Measurements from ENCODE around the gene USP40. TPM values are rescaled to one million over a fixed set of nuclear protein-coding genes. Genes with fewer than 3 reads are reported as not detected.

The USP40 gene
- total and polyA plus RNA-seq, 2 of the 8 experiments (the other 6 are each of a cell fraction or from before 2014, with no cell fraction given), result 12.0 to 15.7 TPM

- POLR2A ChIA-PET (ENCODE audit: partially characterized antibody), result no interaction called here
- Histone ChIP-seq H3K23me2 (ENCODE audit: low read depth, low read length) (no peaks in the 10 kb centered on the region), H3K23ac (ENCODE audit: insufficient read length) (no peak overlapping the region), H2BK120ac (replicated peaks; ENCODE audit: low read depth, low read length) (no peak overlapping the region), H4K91ac (replicated peaks; ENCODE audit: insufficient read length, low read length) (no peak overlapping the region), H3K79me1 (ENCODE audit: low read depth, low read length) (no peaks in the 10 kb centered on the region), H3K9ac (replicated peaks in 1 of 4; ENCODE audit: extremely low read depth in 1 of 4, low read depth in 3 of 4, low read length in 3 of 4) (no peak overlapping the region), H3K4me1 (replicated peaks in 1 of 4; ENCODE audit: control insufficient read depth in 3 of 4, insufficient read depth in 4 of 4, low read length in 3 of 4) (no peaks in the 10 kb centered on the region; a peak in 1 of 7 replicates), H3K79me2 (ENCODE audit: control insufficient read depth in 1 of 2, insufficient read depth in 2 of 2, low read length in 2 of 2) (no peaks in the 10 kb centered on the region), H3K27me3 (replicated peaks in 1 of 4; ENCODE audit: control insufficient read depth in 3 of 4, extremely low read depth in 1 of 4, insufficient read depth in 3 of 4, low read length in 3 of 4) (no peaks in the 10 kb centered on the region), H3K56ac (replicated peaks; ENCODE audit: insufficient read length, low read depth, low read length) (no peak overlapping the region), H2BK20ac (ENCODE audit: low read length) (no peak overlapping the region), H3K14ac (ENCODE audit: insufficient read length) (no peak overlapping the region), H4K5ac (ENCODE audit: insufficient read length, low read depth, low read length) (no peak overlapping the region), H2AFZ (ENCODE audit: low read length) (no peak overlapping the region), H3K27ac (ENCODE audit: low read depth, low read length) (no peak overlapping the region), H2AK5ac (ENCODE audit: low read depth, low read length) (no peak overlapping the region), H4K20me1 (replicated peaks in 1 of 2; ENCODE audit: control insufficient read depth in 1 of 2, insufficient read depth in 2 of 2, low read length in 2 of 2) (peaks cover 3 to 6% of the 10 kb centered on the region in 2 experiments), H3K4me3 (ENCODE audit: extremely low read depth in 1 of 4, insufficient read depth in 2 of 4, low read depth in 3 of 4, low read length in 4 of 4) (no peak overlapping the region), H3K36me3 (ENCODE audit: control insufficient read depth in 2 of 4, insufficient read depth in 4 of 4, low read length in 3 of 4) (no peaks in the 10 kb centered on the region), H2BK5ac (ENCODE audit: low read depth, low read length) (no peak overlapping the region), H3K4me2 (ENCODE audit: insufficient read depth in 1 of 2, low read depth in 2 of 2, low read length in 2 of 2) (no peak overlapping the region), H3K18ac (ENCODE audit: extremely low read depth, low read length) (no peak overlapping the region), H4K8ac (ENCODE audit: extremely low read depth, insufficient read depth, low read length) (no peak overlapping the region), H3K4ac (replicated peaks; ENCODE audit: insufficient read length, low read depth, low read length) (no peak overlapping the region), H3K9me3 (ENCODE audit: insufficient read depth in 2 of 2, low read depth in 1 of 2, low read length in 1 of 2) (no peaks in the 10 kb centered on the region), H2BK15ac (ENCODE audit: low read length) (no peak overlapping the region), H2BK12ac (ENCODE audit: low read depth, low read length) (no peak overlapping the region)
- WGBS, 2 experiments (ENCODE audit: extremely low coverage in 1 of 2, insufficient coverage in 1 of 2, insufficient read length in 1 of 2, insufficient replicate concordance in 2 of 2, low coverage in 1 of 2, low lambda C conversion rate in 2 of 2, missing lambda C conversion rate in 1 of 2), result 96% methylated on average over 11 of the region's 11 CpGs; no CpG with 5 or more reads in 1 of the 2 experiments
- FAIRE-seq (no peak), DNase-seq (ENCODE audit: low read depth in 1 of 2, low spot score in 2 of 2) (no peak)
- no peak for TF ChIP-seq RBBP5 (IDR thresholded peaks at IDR 0.05; ENCODE audit: borderline replicate concordance, low read depth, low read length)
- TF ChIP-seq TBP (IDR thresholded peaks at IDR 0.05; ENCODE audit: low read depth, low read length), result no peak
- TF ChIP-seq CTCF (IDR thresholded peaks at IDR 0.05; ENCODE audit: control extremely low read depth in 1 of 3, insufficient read depth in 1 of 3, low read depth in 1 of 3, low read length in 3 of 3), result no peak
- no peak for TF ChIP-seq ASH2L (IDR thresholded peaks at IDR 0.05; ENCODE audit: low read length)
- no peak for TF ChIP-seq E2F6 (IDR thresholded peaks at IDR 0.05)
- no peak for TF ChIP-seq HDAC6 (IDR thresholded peaks at IDR 0.05; ENCODE audit: low read depth, low read length)
- no peak for TF ChIP-seq CBX5 (IDR thresholded peaks at IDR 0.05; ENCODE audit: low read depth, low read length)
- CTCF ChIA-PET (ENCODE audit: partially characterized antibody), result interaction anchor here (0.8 to 7.7 kb wide), 21 partner anchors 8 to 653 kb away, joined by 3 to 77 read pairs (median 5); no protein-coding TSS in a partner anchor
Observed at GRCh38 chr2:233444501-233444900, 122.1 kb downstream of the USP40 start.
